Femur (tissue), 1 donor: Measurements from ENCODE around the gene TSHZ2.

ENCODE experiments used
- DNase-seq: peaks from one replicate; pipeline ENCODE4 v3.0.0-alpha.2; 2017

The TSHZ2 gene

GRCh38 chr20:53258741-53259140 lies 286.6 kb downstream of the TSHZ2 start:
- no peak for DNase-seq

GRCh38 chr20:53260168-53260567 lies 288.0 kb downstream of the TSHZ2 start:
- DNase-seq: no peak

- no peak for DNase-seq
Observed at GRCh38 chr20:53260591-53260990, 288.4 kb downstream of the TSHZ2 start.

GRCh38 chr20:53262365-53262764 lies 290.2 kb downstream of the TSHZ2 start:
- no peak for DNase-seq

GRCh38 chr20:53263554-53264438 lies 291.6 kb downstream of the TSHZ2 start:
- DNase-seq: no peak

- no peak for DNase-seq
Observed at GRCh38 chr20:53264604-53265003, 292.4 kb downstream of the TSHZ2 start.

GRCh38 chr20:53265304-53265875 lies 293.2 kb downstream of the TSHZ2 start:
- no peak for DNase-seq

GRCh38 chr20:53269380-53269779 lies 297.2 kb downstream of the TSHZ2 start:
- DNase-seq: no peak

GRCh38 chr20:53270792-53271375 lies 298.7 kb downstream of the TSHZ2 start:
- no peak for DNase-seq

GRCh38 chr20:53274365-53274764 lies 302.2 kb downstream of the TSHZ2 start:
- no peak for DNase-seq

- no peak for DNase-seq
Observed at GRCh38 chr20:53274807-53275206, 302.6 kb downstream of the TSHZ2 start.

GRCh38 chr20:53276143-53276542 lies 304.0 kb downstream of the TSHZ2 start:
- DNase-seq: peak; percentile 63

- DNase-seq: no peak
Observed at GRCh38 chr20:53278555-53278954, 306.4 kb downstream of the TSHZ2 start.

- DNase-seq: no peak
Observed at GRCh38 chr20:53279735-53280134, 307.6 kb downstream of the TSHZ2 start.

- DNase-seq: no peak
Observed at GRCh38 chr20:53281557-53282117, 309.5 kb downstream of the TSHZ2 start.

GRCh38 chr20:53282217-53282955 lies 310.2 kb downstream of the TSHZ2 start:
- DNase-seq: no peak

GRCh38 chr20:53283011-53283410 lies 310.9 kb downstream of the TSHZ2 start:
- DNase-seq: no peak

- DNase-seq: no peak
Observed at GRCh38 chr20:53283597-53283996, 311.4 kb downstream of the TSHZ2 start.

GRCh38 chr20:53284256-53284655 lies 312.1 kb downstream of the TSHZ2 start:
- no peak for DNase-seq

- DNase-seq: no peak
Observed at GRCh38 chr20:53284696-53285095, 312.5 kb downstream of the TSHZ2 start.

- no peak for DNase-seq
Observed at GRCh38 chr20:53287357-53288042, 315.3 kb downstream of the TSHZ2 start.

GRCh38 chr20:53291548-53291947 lies 319.4 kb downstream of the TSHZ2 start:
- DNase-seq: no peak
